HEK293 (cell line): ENCODE results near the gene GUK1.

Experiments
- CTCF ChIA-PET: fragments of 350-600 bp; formaldehyde crosslinking; extraction: SDS; loops from one replicate; lab custom pipeline; 2021; ENCODE audit warnings: antibody characterized with exemption; lab: Yijun Ruan, JAX
- POLR2A ChIA-PET: fragments of 300-600 bp; formaldehyde crosslinking; extraction: SDS; loops from one replicate; lab custom pipeline; 2020; ENCODE audit warnings: antibody characterized with exemption, inconsistent platforms; lab: Yijun Ruan, JAX
- H3K27ac ChIP-seq: fragments of 200-500 bp; sonication (Bioruptor generic); 2 replicates; pipeline ENCODE4 v1.5.1; 2014; ENCODE audit warnings: low read depth, low read length, control low read depth, inconsistent platforms; ENCODE audit errors: extremely low read depth
- H3K36me3 ChIP-seq, 2 experiments: fragments of 200-500 bp in 1 of 2; sonication (Bioruptor generic) in 1 of 2; 1 replicate in 1 of 2; 2 replicates in 1 of 2; pipeline ENCODE4 v1.5.1; 2014 to 2017; ENCODE audit warnings: inconsistent platforms in 2 of 2, low read length in 2 of 2; ENCODE audit not compliant: control insufficient read depth in 2 of 2, insufficient read depth in 1 of 2
- H3K4me1 ChIP-seq: fragments of 200-500 bp; sonication (Bioruptor generic); 2 replicates; pipeline ENCODE4 v1.5.1; 2014; ENCODE audit warnings: mild to moderate bottlenecking, low read length, inconsistent platforms; ENCODE audit not compliant: control insufficient read depth, insufficient read depth
- H3K4me3 ChIP-seq: 2 replicates; pipeline ENCODE4 v1.5.1; 2011; ENCODE audit warnings: low read depth, mild to moderate bottlenecking, control low read depth, low read length, moderate library complexity
- H3K9me3 ChIP-seq: fragments of 200-500 bp; sonication (Bioruptor generic); 2 replicates; pipeline ENCODE4 v1.5.1; 2014; ENCODE audit warnings: low read depth, low read length, inconsistent platforms; ENCODE audit not compliant: control insufficient read depth, insufficient read depth
- BCL6B ChIP-seq: fragments of 450-650 bp; formaldehyde crosslinking; IDR thresholded peaks from 2 replicates; pipeline ENCODE4 v1.5.1; 2017; ENCODE audit warnings: missing biosample characterization, missing genetic modification characterization
- GLIS1 ChIP-seq: fragments of 450-650 bp; formaldehyde crosslinking; IDR thresholded peaks from 2 replicates; pipeline ENCODE4 v1.5.1; 2016; ENCODE audit warnings: missing biosample characterization, missing genetic modification characterization
- GLIS2 ChIP-seq: fragments of 450-650 bp; formaldehyde crosslinking; IDR thresholded peaks from 2 replicates; pipeline ENCODE4 v1.5.1; 2016; ENCODE audit warnings: missing biosample characterization, missing genetic modification characterization
- HIC1 ChIP-seq: fragments of 450-650 bp; formaldehyde crosslinking; IDR thresholded peaks from 2 replicates; pipeline ENCODE4 v1.5.1; 2016; ENCODE audit warnings: missing biosample characterization, missing genetic modification characterization
- KLF16 ChIP-seq: fragments of 450-650 bp; formaldehyde crosslinking; IDR thresholded peaks from 2 replicates; pipeline ENCODE4 v1.5.1; 2017; ENCODE audit warnings: missing biosample characterization, missing genetic modification characterization
- OSR2 ChIP-seq: fragments of 450-650 bp; formaldehyde crosslinking; IDR thresholded peaks from 2 replicates; pipeline ENCODE4 v1.5.1; 2016; ENCODE audit warnings: missing biosample characterization, missing genetic modification characterization
- SCRT2 ChIP-seq: fragments of 450-650 bp; formaldehyde crosslinking; IDR thresholded peaks from 2 replicates; pipeline ENCODE4 v1.5.1; 2016; ENCODE audit warnings: missing biosample characterization, missing genetic modification characterization
- SP7 ChIP-seq: fragments of 450-650 bp; formaldehyde crosslinking; IDR thresholded peaks from 2 replicates; pipeline ENCODE4 v1.5.1; 2016; ENCODE audit warnings: missing biosample characterization, missing genetic modification characterization
- TSHZ1 ChIP-seq: fragments of 450-650 bp; formaldehyde crosslinking; IDR thresholded peaks from 2 replicates; pipeline ENCODE4 v1.5.1; 2016; ENCODE audit warnings: missing biosample characterization, missing genetic modification characterization, borderline replicate concordance
- ZBTB17 ChIP-seq: fragments of 450-650 bp; formaldehyde crosslinking; IDR thresholded peaks from 2 replicates; pipeline ENCODE4 v1.5.1; 2016; ENCODE audit warnings: missing biosample characterization, missing genetic modification characterization
- ZNF112 ChIP-seq: fragments of 450-650 bp; formaldehyde crosslinking; IDR thresholded peaks from 2 replicates; pipeline ENCODE4 v1.5.0; 2017; ENCODE audit warnings: missing biosample characterization, missing genetic modification characterization
- ZNF175 ChIP-seq: fragments of 450-650 bp; formaldehyde crosslinking; IDR thresholded peaks from 2 replicates; pipeline ENCODE4 v1.5.1; 2016; ENCODE audit warnings: missing biosample characterization, missing genetic modification characterization
- ZNF2 ChIP-seq: fragments of 450-650 bp; formaldehyde crosslinking; IDR thresholded peaks from 2 replicates; pipeline ENCODE4 v1.5.1; 2016; ENCODE audit warnings: missing biosample characterization, missing genetic modification characterization
- ZNF248 ChIP-seq: fragments of 450-650 bp; formaldehyde crosslinking; IDR thresholded peaks from 2 replicates; pipeline ENCODE4 v1.5.1; 2017; ENCODE audit warnings: missing biosample characterization, missing genetic modification characterization
- ZNF391 ChIP-seq: fragments of 450-650 bp; formaldehyde crosslinking; IDR thresholded peaks from 2 replicates; pipeline ENCODE4 v1.5.1; 2016; ENCODE audit warnings: low read depth, missing biosample characterization, missing genetic modification characterization, borderline replicate concordance
- ZNF423 ChIP-seq: fragments of 450-650 bp; formaldehyde crosslinking; IDR thresholded peaks from 2 replicates; pipeline ENCODE4 v1.5.1; 2016; ENCODE audit warnings: missing biosample characterization, missing genetic modification characterization
- TF ChIP-seq, protein P1 (sequence below): fragments of 450-650 bp; formaldehyde crosslinking; IDR thresholded peaks from 2 replicates; pipeline ENCODE4 v1.5.1; 2016; ENCODE audit warnings: missing biosample characterization, missing genetic modification characterization

Gene GUK1

DNA sequence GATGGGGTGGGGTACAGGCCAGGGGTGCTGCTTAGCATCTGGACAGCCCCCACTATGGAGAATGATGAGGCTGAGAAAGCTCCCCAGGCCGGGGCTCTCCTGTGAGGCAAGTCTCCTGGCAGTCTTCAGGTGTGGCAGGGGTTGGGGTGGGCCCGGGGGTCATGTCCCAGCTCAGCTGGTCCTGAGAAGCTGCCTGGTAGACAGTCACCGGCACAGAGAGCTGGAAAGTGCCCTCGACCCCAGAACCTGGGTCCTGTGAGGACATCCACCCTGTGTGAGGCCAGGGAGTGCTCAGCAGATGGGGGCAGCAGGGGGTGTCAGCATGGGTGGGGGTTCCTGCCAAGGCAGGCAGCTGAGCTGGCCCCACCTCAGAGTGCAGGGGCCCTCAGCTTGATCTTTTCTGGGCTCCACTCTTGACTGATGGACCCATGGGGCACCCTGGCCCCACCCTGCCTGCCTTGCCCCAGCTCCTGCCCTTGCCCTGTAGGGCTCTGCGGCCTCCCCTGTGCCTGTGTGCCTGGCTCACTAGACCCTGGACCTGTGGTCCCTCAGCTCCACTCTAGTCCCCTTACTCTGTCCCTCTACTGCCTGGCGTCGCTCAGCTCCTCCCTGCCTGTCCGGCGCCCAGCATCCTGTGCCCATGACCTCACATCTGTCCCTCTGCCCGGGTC, 31.3 kb downstream of the GUK1 start (continued):
- TF ChIP-seq ZBTB17 (no peak), ZNF423 (no peak), ZNF391 (tag by site-specific recombination) (no peak), ZNF112 (no peak), BCL6B (tag by site-specific recombination) (no peak), GLIS1 (tag by site-specific recombination) (peak; percentile 70), HIC1 (tag by site-specific recombination) (no peak), SP7 (no peak), KLF16 (no peak)
- TF ChIP-seq, protein P1, sequence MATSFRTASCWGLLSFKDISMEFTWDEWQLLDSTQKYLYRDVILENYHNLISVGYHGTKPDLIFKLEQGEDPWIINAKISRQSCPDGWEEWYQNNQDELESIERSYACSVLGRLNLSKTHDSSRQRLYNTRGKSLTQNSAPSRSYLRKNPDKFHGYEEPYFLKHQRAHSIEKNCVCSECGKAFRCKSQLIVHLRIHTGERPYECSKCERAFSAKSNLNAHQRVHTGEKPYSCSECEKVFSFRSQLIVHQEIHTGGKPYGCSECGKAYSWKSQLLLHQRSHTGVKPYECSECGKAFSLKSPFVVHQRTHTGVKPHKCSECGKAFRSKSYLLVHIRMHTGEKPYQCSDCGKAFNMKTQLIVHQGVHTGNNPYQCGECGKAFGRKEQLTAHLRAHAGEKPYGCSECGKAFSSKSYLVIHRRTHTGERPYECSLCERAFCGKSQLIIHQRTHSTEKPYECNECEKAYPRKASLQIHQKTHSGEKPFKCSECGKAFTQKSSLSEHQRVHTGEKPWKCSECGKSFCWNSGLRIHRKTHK, result no peak

DNA sequence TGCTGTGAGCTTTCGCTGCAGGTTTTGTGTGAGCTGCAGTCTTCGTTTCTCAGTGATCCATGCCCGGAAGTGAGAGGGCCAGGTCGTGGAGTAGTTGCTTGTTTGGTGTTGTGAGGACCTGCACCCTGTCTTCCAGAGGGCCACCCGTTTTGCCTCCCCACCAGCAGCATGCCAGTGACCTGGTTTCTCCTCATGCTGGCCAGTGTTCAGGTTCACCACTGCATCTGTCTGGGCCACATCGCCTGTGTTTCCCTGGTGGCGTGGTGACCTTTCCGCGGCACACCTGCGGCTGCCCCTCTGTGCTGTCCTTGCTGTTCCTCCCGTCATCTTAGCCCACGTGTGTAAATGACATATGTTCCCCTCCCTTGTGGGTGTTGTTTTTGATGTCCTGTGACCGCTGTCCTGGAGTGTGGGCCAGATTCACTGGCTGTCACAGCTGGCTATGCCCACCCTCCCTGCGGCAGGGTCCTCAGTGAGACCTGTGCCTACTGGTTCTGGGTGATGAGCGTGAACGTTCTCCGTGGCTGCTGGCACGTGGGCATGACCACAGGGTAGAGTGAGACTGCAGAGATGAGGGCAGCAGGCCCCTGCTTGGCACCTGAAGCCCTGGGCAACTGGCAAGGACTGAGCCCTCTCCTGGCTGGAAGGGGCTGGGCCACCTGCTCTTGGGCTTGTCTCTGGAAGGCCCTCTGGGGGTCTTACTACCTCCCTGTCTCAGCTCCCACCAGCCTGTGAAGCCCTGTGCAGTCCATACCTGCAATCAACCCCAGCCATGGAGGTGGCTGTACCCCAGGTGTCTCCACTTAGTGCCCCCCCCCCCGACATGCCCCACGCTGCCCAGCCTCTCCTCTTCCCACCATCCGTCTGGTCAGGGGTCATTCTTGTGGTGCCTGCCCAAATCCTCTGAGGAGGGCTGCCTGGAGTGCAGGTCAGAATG, 32.8 kb downstream of the GUK1 start:
- H3K36me3 ChIP-seq, result peaks cover 0 to 8% of the 10 kb centered on the region in 2 experiments; a peak in 1 of 3 replicates
- no peak overlapping the region for H3K27ac ChIP-seq
- ChIA-PET POLR2A (interaction anchor here (0.6 to 0.8 kb wide), 2 partner anchors 8 to 234 kb away, joined by 3 to 4 read pairs; partner anchors contain the start of genes IBA57 and TRIM11), CTCF (no interaction called here)
- no peak overlapping the region for H3K4me3 ChIP-seq
- no peaks in the 10 kb centered on the region for H3K4me1 ChIP-seq
- no peaks in the 10 kb centered on the region for H3K9me3 ChIP-seq
- TF ChIP-seq SCRT2 (tag by site-specific recombination) (peak; percentile 69), TSHZ1 (tag by site-specific recombination) (no peak), ZNF175 (tag by site-specific recombination) (no peak), ZNF2 (tag by site-specific recombination) (no peak), HIC1 (tag by site-specific recombination) (0 out of 2 replicates have a peak, but pooled peaks have one; percentile 30), GLIS2 (tag by site-specific recombination) (no peak), ZNF248 (tag by site-specific recombination) (no peak), OSR2 (tag by site-specific recombination) (no peak)
